Endometrial microvascular endothelial cells (primary cell): ENCODE measurements around the gene CNOT10. TPM values are rescaled to one million over a fixed set of nuclear protein-coding genes. Genes with fewer than 3 reads are reported as not detected.

Source experiments
- total RNA-seq: library from RNA; depleted of rRNA; stranded (reverse); fragments of >200 nt; gene quantifications from one replicate; pipeline ENCODE4 v1.2.3, GENCODE V29; 2015; ENCODE audit errors: inconsistent ontology term

Gene CNOT10
- total RNA-seq, 1 donor from 2014 or later, result 14.8 TPM

Other genes starting within 250 kb of the CNOT10 start
- 102 TPM for gene CMTM6, start 182.3 kb upstream of the CNOT10 start, total RNA-seq
- gene DYNC1LI1, start 114.3 kb upstream of the CNOT10 start, total RNA-seq, result 41.3 TPM
- gene TRIM71, start 132.8 kb downstream of the CNOT10 start, total RNA-seq, result not detected